OCI-LY7 (cell line): ENCODE results near the gene SLC1A7.

Source experiments
- EZH2phosphoT487 ChIP-seq: fragments of 200-600 bp; sonication (generic); IDR thresholded peaks from 2 replicates; pipeline ENCODE4 v1.6.1; 2018; ENCODE audit warnings: low read depth, borderline replicate concordance, mild to moderate bottlenecking, mixed run types, antibody characterized with exemption, low read length, moderate library complexity, mixed read lengths
- TF ChIP-seq, protein P1 (sequence below): fragments of 200-600 bp; sonication (generic); conservative IDR thresholded peaks from 2 replicates; pipeline ENCODE4 v1.5.1; 2014; ENCODE audit warnings: mild to moderate bottlenecking, antibody characterized with exemption, low read length, moderate library complexity, mixed read lengths

DNA sequence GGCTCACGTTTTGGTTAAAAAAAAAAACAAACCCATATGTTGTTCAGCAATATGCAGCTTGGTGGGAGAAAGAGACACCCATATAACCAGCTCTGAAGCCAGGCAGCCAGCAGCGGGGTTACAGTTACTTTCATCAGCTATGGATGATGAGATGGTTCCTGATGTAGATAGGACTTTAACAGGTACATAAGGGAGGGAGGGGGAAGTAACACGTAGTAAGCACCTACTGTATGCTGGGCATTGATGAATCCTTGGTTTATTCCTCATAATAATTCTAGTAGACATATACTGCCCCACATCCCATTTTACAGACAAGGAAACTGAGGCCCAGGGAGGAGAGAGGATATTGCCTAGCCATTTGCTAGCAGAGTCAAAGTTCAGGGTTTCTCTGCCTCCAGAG, 2.0 kb downstream of the SLC1A7 start:
- TF ChIP-seq, protein P1, sequence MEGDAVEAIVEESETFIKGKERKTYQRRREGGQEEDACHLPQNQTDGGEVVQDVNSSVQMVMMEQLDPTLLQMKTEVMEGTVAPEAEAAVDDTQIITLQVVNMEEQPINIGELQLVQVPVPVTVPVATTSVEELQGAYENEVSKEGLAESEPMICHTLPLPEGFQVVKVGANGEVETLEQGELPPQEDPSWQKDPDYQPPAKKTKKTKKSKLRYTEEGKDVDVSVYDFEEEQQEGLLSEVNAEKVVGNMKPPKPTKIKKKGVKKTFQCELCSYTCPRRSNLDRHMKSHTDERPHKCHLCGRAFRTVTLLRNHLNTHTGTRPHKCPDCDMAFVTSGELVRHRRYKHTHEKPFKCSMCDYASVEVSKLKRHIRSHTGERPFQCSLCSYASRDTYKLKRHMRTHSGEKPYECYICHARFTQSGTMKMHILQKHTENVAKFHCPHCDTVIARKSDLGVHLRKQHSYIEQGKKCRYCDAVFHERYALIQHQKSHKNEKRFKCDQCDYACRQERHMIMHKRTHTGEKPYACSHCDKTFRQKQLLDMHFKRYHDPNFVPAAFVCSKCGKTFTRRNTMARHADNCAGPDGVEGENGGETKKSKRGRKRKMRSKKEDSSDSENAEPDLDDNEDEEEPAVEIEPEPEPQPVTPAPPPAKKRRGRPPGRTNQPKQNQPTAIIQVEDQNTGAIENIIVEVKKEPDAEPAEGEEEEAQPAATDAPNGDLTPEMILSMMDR: no peak
- TF ChIP-seq EZH2phosphoT487: no peak
